GM12878 (cell line): ENCODE results near the gene DYSF. TPM values are rescaled to one million over a fixed set of nuclear protein-coding genes. Genes with fewer than 3 reads are reported as not detected.

Source experiments
- ATAC-seq: fragments of 200-7000 bp; cut with Tn5 transposase; 3 replicates; pipeline ENCODE4 v1.9.1; 2020; ENCODE audit warnings: mild to moderate bottlenecking, moderate library complexity
- BruUV-seq: library from RNA; stranded (reverse); fragments of 400-500 nt; replicated peaks from 2 replicates; lab custom pipeline; 2021; lab: Mats Ljungman, UMichigan
- CTCF ChIA-PET: fragments of 300-600 bp; sonication (Branson Sonifier 250); formaldehyde crosslinking; extraction: SDS; loops from one replicate; lab custom pipeline; 2021; ENCODE audit warnings: inconsistent platforms; lab: Yijun Ruan, JAX
- POLR2A ChIA-PET: fragments of 350-600 bp; formaldehyde crosslinking; extraction: SDS; loops from one replicate; lab custom pipeline; 2021; ENCODE audit warnings: inconsistent platforms; lab: Charles Lee
- RAD21 ChIA-PET: fragments of 300-600 bp; sonication (Branson Sonifier 250); formaldehyde crosslinking; loops from one replicate; lab custom pipeline; 2023; ENCODE audit warnings: antibody characterized with exemption; ENCODE audit not compliant: unreplicated experiment; lab: Charles Lee
- SMC1A ChIA-PET: fragments of 300-600 bp; sonication (Branson Sonifier 250); formaldehyde crosslinking; loops from one replicate; lab custom pipeline; 2023; ENCODE audit not compliant: unreplicated experiment, uncharacterized antibody; lab: Charles Lee
- DNase-seq: peaks from one replicate; pipeline ENCODE4 v3.0.0-alpha.2; 2011; ENCODE audit warnings: low read depth, low spot score
- FAIRE-seq: peaks from 3 replicates; lab custom pipeline; 2011; peaks lifted over from hg19 to GRCh38; lab: Jason Lieb, UNC
- H2AFZ ChIP-seq: 2 replicates; pipeline ENCODE4 v1.6.0; 2011; ENCODE audit warnings: low read depth, low read length, control low read depth; ENCODE audit not compliant: control insufficient read depth
- H3K27ac ChIP-seq: 2 replicates; pipeline ENCODE4 v1.5.1; 2011; ENCODE audit warnings: control low read depth; ENCODE audit not compliant: control insufficient read depth, insufficient read depth
- H3K27me3 ChIP-seq, 2 experiments: replicated peaks in 1 of 2; 2 replicates each; pipeline versions ENCODE4 v1.6.0 to v1.6.1; 2011; ENCODE audit warnings: low read length in 1 of 2; ENCODE audit not compliant: control insufficient read depth in 2 of 2, insufficient read depth in 2 of 2
- H3K36me3 ChIP-seq, 2 experiments: 2 replicates each; pipeline ENCODE4 v1.5.1; 2011; ENCODE audit warnings: low read length in 1 of 2; ENCODE audit not compliant: control insufficient read depth in 2 of 2, insufficient read depth in 2 of 2
- H3K4me1 ChIP-seq: 2 replicates; pipeline ENCODE4 v1.6.1; 2011; ENCODE audit warnings: mild to moderate bottlenecking, low read length, moderate library complexity, mixed read lengths; ENCODE audit not compliant: control insufficient read depth, insufficient read depth
- H3K4me2 ChIP-seq: 2 replicates; pipeline ENCODE4 v1.6.0; 2011; ENCODE audit warnings: control low read depth; ENCODE audit not compliant: control insufficient read depth, insufficient read depth
- H3K4me3 ChIP-seq: fragments of 200-600 bp; sonication (generic); 2 replicates; pipeline ENCODE4 v1.5.1; 2016
- H3K79me2 ChIP-seq: 2 replicates; pipeline ENCODE4 v1.6.0; 2011; ENCODE audit warnings: low read length; ENCODE audit not compliant: control insufficient read depth, insufficient read depth
- H3K9ac ChIP-seq: 2 replicates; pipeline ENCODE4 v1.8.0; 2011; ENCODE audit warnings: low read length, control low read depth, mixed read lengths; ENCODE audit not compliant: control insufficient read depth, insufficient read depth
- H3K9me3 ChIP-seq: replicated peaks from 3 replicates; pipeline ENCODE4 v1.5.1; 2011; ENCODE audit warnings: mild to moderate bottlenecking, low read length; ENCODE audit not compliant: control insufficient read depth, insufficient read depth
- H4K20me1 ChIP-seq: 2 replicates; pipeline ENCODE4 v1.6.0; 2011; ENCODE audit not compliant: control insufficient read depth, insufficient read depth
- HDGF ChIP-seq: fragments of 450-650 bp; IDR thresholded peaks from 2 replicates; pipeline ENCODE4 v1.6.1; 2016; ENCODE audit warnings: antibody characterized with exemption
- WGBS: methylation state at CpG from one replicate; pipeline ENCODE4 v1.1.6; 2016; ENCODE audit warnings: low lambda C conversion rate; ENCODE audit not compliant: insufficient replicate concordance, insufficient coverage; ENCODE audit errors: missing lambda C conversion rate; 5-methylcytosine and 5-hydroxymethylcytosine counted together
- in situ Hi-C: fragments of 300-500 bp; cut with MboI; formaldehyde crosslinking; loops from 9 replicates; pipeline ENCODE4 v1.14.3; 2018; ENCODE audit warnings: mixed read lengths
- intact Hi-C: fragments of 100-400 bp; cut with micrococcal nuclease; formaldehyde crosslinking; loops from one replicate; pipeline ENCODE4 v1.14.2; 2022; ENCODE audit not compliant: unreplicated experiment
- polyA plus RNA-seq, 11 experiments: library from polyadenylated mRNA; depleted of rRNA in 4 of 11; unstranded in 6 of 11; stranded (reverse) in 5 of 11; fragments of >200 nt; fragmentation: Nextera tagmentation in 4 of 11; fragmentation: Illumina TruSeq in 1 of 11; extraction: Ambion mirVana in 4 of 11; extraction: Trizol in 1 of 11; gene quantifications; 1 replicate in 1 of 11; 2 replicates in 10 of 11; pipeline versions ENCODE4 v1.2.1 to v1.2.3, GENCODE V29; 2011 to 2016; ENCODE audit warnings: inconsistent platforms in 2 of 11, missing spikeins in 2 of 11, low read depth in 1 of 11
- total RNA-seq, 4 experiments: library from RNA; depleted of rRNA in 3 of 4; stranded (reverse); fragments of >200 nt in 3 of 4; fragmentation: Illumina TruSeq in 1 of 4; extraction: Trizol in 1 of 4; gene quantifications; 2 replicates each; pipeline versions ENCODE4 v1.2.1 to v1.2.3, GENCODE V29; 2013 to 2021
- TF ChIP-seq, protein P1 (sequence below), 3 experiments: IDR thresholded peaks in 2 of 3; conservative IDR thresholded peaks in 1 of 3; 2 replicates each; pipeline ENCODE4 v1.5.1; 2011; ENCODE audit warnings: low read depth in 3 of 3, low read length in 3 of 3, mild to moderate bottlenecking in 3 of 3, control low read depth in 2 of 3, moderate library complexity in 2 of 3, inconsistent platforms in 1 of 3, mixed read lengths in 1 of 3; ENCODE audit not compliant: control insufficient read depth in 2 of 3, insufficient read depth in 1 of 3; ENCODE audit errors: extremely low read depth in 1 of 3
- TF ChIP-seq, protein P2 (sequence below): IDR thresholded peaks from 2 replicates; pipeline ENCODE4 v1.6.1; 2011; ENCODE audit warnings: low read depth, low read length, improper control_type of control experiment, borderline replicate concordance
- TF ChIP-seq, protein P3 (sequence below): fragments of 450-650 bp; IDR thresholded peaks from 2 replicates; pipeline ENCODE4 v1.6.1; 2017; ENCODE audit warnings: low read depth, mild to moderate bottlenecking, moderate library complexity
- TF ChIP-seq, protein P4 (sequence below): IDR thresholded peaks from 2 replicates; pipeline ENCODE4 v1.6.1; 2011; ENCODE audit warnings: low read depth, mild to moderate bottlenecking, low read length, moderate library complexity, borderline replicate concordance; ENCODE audit errors: extremely low read depth

Gene DYSF
- total and polyA plus RNA-seq, 10 of the 15 experiments (the other 5 are each of a cell fraction or from before 2014, with no cell fraction given): under 0.01 to 0.15 (median 0.03) TPM; not detected in 7

DNA sequence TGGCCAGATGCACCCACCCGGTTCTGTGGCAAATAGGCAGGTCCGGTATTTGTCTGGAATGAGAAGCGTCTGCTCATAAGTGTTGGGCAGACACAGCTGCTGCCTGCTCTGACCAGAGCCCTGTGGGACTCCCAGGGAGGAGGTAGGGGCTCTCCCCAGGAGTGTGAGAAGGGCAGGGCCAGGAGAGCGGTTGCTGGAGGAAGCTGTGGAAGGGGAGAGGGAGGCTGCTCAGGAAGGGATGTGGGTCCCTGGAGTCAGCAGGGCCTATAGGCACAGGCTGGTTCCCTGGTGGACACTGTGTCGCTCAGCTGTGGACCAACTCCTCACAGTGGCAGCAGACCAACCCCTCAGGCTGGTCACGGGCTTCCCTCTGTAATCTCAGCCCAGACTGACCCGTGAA, 109.2 kb downstream of the DYSF start:
- Histone ChIP-seq H2AFZ (no peak overlapping the region), H3K4me3 (no peak overlapping the region), H3K36me3 (no peaks in the 10 kb centered on the region), H3K79me2 (no peaks in the 10 kb centered on the region), H3K27ac (no peak overlapping the region), H3K9ac (no peak overlapping the region), H3K4me2 (no peak overlapping the region), H3K27me3 (no peaks in the 10 kb centered on the region; a peak in 1 of 4 replicates), H3K4me1 (no peaks in the 10 kb centered on the region), H3K9me3 (no peaks in the 10 kb centered on the region), H4K20me1 (no peaks in the 10 kb centered on the region)
- SMC1A ChIA-PET: no interaction called here
- in situ Hi-C loops: no loop called here
- BruUV-seq: no TSS peak
- ATAC-seq (no peak), DNase-seq (no peak), FAIRE-seq (no peak)
- POLR2A ChIA-PET: no interaction called here
- CTCF ChIA-PET: no interaction called here
- TF ChIP-seq, protein P1, sequence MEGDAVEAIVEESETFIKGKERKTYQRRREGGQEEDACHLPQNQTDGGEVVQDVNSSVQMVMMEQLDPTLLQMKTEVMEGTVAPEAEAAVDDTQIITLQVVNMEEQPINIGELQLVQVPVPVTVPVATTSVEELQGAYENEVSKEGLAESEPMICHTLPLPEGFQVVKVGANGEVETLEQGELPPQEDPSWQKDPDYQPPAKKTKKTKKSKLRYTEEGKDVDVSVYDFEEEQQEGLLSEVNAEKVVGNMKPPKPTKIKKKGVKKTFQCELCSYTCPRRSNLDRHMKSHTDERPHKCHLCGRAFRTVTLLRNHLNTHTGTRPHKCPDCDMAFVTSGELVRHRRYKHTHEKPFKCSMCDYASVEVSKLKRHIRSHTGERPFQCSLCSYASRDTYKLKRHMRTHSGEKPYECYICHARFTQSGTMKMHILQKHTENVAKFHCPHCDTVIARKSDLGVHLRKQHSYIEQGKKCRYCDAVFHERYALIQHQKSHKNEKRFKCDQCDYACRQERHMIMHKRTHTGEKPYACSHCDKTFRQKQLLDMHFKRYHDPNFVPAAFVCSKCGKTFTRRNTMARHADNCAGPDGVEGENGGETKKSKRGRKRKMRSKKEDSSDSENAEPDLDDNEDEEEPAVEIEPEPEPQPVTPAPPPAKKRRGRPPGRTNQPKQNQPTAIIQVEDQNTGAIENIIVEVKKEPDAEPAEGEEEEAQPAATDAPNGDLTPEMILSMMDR (IDR thresholded peaks at IDR 0.05 in 2 of 3, conservative IDR thresholded peaks at IDR 0.05 in 1 of 3; ENCODE audit: control insufficient read depth in 2 of 3, extremely low read depth in 1 of 3, insufficient read depth in 1 of 3, low read depth in 3 of 3, low read length in 3 of 3): no peak
- TF ChIP-seq, protein P2, sequence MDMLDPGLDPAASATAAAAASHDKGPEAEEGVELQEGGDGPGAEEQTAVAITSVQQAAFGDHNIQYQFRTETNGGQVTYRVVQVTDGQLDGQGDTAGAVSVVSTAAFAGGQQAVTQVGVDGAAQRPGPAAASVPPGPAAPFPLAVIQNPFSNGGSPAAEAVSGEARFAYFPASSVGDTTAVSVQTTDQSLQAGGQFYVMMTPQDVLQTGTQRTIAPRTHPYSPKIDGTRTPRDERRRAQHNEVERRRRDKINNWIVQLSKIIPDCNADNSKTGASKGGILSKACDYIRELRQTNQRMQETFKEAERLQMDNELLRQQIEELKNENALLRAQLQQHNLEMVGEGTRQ: no peak
- TF ChIP-seq, protein P3, sequence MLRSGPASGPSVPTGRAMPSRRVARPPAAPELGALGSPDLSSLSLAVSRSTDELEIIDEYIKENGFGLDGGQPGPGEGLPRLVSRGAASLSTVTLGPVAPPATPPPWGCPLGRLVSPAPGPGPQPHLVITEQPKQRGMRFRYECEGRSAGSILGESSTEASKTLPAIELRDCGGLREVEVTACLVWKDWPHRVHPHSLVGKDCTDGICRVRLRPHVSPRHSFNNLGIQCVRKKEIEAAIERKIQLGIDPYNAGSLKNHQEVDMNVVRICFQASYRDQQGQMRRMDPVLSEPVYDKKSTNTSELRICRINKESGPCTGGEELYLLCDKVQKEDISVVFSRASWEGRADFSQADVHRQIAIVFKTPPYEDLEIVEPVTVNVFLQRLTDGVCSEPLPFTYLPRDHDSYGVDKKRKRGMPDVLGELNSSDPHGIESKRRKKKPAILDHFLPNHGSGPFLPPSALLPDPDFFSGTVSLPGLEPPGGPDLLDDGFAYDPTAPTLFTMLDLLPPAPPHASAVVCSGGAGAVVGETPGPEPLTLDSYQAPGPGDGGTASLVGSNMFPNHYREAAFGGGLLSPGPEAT: no peak
- TF ChIP-seq, protein P4, sequence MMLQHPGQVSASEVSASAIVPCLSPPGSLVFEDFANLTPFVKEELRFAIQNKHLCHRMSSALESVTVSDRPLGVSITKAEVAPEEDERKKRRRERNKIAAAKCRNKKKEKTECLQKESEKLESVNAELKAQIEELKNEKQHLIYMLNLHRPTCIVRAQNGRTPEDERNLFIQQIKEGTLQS: no peak
- TF ChIP-seq HDGF: no peak
- RAD21 ChIA-PET: no interaction called here
- 11% methylated on average over 7 of the region's 7 CpGs for WGBS
- intact Hi-C loops: no loop called here
